HG03432 (cell line): ENCODE data around the gene OCA2.

Source experiments
- ATAC-seq: cut with Tn5 transposase; IDR thresholded peaks from one replicate; pipeline ENCODE4 v1.9.1; 2021; ENCODE audit warnings: mild to moderate bottlenecking, moderate library complexity; ENCODE audit not compliant: unreplicated experiment

Gene OCA2

DNA sequence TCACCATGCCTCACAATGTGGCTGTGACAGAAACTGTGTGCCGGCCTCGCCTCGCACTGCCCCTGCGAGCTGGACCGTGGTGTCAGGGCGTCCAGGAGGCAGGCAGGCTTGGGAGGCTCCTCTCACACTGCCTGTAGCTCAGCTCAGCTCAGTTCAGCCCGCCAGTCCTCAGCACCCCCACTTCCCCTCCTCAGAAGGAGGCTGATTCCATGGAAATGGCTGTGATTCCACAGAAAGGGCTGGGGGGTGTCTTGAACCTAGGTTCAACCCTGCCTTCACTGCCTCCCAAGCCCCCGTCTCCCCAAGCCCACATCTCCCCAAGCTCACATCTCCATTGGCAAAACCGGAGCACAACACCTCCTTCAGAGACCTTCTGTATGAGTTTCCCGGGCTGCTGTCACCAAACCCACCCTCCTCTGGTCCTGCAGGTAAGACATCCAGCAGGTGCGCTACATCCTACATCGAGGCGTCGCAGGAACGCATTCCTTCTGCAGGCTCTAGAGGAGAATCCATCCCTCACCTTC lies 94.0 kb downstream of the OCA2 start:
- ATAC-seq, result no peak

DNA sequence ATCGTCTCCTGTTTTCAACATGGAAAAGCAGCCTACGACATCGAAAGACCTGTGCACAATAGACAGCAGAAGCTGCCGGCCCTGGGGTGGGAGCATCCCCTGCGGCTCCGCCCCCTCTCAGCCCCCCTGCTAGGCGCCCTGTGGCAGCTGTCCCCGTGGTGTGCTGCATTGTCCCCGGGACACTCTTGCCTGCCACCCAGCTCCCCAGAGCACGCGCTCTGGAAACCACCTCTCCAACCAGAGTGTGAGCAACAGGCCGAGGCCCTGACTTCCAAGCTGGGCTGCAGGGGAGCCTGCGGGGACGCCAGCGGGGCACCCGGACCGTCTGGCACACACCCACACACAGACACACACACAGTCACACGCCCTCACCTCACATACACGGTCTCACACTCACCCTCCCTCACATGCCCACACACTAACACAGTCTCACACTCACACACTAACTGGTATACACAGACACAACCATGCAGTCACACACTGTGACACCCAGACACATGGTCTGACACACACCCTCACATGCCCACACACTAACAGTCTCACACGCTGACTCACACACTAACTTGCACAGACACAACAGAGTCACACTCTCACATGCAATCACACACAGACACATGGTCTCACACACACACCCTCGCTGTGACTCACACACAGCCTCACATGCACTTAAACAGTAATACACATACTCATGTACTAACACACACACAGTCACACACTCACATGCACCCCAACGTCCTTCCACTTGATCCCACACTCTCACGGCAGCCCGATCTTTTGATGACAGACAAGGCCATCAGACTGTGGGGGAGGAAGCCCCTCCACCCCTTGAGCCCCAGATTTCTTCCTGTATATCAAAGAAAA lies 94.7 kb downstream of the OCA2 start:
- ATAC-seq, result no peak

DNA sequence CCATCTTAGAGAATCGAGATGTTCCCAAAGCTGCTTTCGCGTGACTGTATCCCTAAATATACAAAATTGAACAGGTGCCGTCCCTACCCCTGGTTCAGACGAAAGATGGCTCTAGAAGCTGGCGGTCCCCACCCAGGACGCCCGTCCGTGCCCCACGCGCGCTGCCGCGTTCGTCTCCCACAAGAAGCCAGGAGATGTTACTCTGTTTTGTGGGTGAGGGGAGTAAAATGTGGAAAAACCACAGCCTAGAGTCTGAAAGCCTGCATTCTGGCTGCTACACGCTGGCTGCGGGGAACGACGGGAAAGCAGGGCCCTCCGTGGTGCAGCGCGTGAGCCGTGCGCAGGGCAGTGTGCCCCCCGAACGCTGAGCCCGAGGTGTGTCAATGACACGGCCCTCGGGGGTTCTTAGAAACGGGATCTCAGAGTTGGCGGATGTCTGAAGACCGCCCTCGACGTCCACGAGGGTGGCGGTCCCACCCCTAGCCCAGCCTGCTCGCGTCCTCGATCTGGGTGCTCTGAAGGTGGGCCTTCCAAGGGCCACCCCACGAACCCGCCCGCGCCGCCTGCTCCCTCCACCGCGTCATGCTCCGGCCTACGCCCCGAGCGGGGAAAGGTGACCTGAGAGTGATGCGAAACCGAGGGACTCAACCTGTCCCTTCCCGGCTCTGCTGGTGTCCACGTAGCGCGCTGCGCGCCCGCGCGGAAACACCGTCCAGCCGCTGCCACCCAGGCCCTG lies 95.6 kb downstream of the OCA2 start:
- ATAC-seq, result no peak

DNA sequence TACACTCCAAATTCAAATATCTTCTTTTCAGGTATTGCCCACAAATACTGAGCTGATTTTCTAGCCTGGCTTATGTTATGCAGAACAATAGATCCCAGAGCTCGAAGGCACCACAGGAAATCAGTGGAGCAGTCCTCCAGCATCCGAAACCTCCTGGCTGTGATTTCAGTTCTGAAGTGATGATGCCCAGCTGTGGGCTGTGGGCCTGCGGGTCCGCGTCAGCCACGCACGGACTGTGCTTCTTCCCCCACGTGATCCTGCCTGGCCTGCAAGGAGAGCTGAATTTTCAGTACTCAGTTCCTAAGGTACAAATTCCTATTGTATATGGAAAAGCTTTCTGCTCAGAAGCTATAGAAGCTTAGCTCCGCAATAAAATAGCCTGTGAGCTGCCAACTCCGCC lies 96.2 kb downstream of the OCA2 start:
- no peak for ATAC-seq

DNA sequence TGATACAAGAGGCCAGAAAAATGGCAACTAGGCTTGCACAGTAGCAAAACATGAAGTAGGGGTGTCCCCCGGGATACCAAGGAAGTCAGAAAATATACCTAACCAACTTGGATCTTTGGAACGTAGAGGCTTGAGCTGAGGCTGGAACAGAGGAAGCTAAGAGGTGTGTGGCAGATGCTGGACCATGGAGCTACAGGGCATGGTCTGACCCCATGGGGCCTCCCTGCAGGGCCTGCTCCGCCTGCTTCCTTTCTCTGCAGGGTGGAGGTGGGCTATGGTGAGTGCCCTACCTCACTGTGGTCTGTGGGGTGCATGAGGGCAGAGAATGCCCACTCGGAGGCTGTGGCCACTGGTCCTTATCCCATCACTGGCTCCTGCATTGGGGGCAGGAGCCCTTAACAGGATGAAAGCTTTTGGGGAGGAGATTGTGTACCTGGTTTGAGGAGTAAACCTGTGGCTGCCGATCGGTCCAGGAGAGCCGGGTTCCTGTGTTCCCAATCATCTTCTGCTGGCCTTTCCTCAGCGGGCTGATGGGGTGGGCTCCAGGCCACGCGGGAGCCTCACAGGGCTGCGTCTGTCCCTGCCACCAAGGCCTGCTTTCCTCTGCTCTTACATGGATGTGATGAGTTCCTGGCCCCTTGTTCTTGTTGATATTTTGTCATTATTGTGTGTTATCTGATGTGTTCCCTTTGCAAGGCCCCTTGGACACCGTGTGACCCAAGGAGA lies 96.8 kb downstream of the OCA2 start:
- ATAC-seq, result no peak

DNA sequence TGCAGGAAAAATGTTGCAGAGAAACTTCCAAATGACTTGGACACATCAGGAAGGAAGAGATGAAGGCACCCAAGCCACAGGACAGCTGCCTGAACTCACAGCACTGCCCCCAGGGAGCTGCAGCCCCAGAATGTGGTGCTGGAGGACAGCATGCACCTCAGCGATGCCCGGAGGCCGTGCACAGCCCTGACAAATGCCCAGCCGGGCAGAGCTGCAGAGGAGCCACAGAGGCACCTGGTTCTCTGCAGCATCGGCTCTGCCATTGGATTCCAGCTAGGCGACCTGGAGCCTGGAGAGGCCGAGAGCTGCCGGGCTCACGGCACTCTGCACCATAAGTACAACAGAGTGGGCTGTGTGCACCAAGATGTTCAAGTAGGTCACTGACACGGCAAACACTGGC lies 97.5 kb downstream of the OCA2 start:
- ATAC-seq, result no peak

DNA sequence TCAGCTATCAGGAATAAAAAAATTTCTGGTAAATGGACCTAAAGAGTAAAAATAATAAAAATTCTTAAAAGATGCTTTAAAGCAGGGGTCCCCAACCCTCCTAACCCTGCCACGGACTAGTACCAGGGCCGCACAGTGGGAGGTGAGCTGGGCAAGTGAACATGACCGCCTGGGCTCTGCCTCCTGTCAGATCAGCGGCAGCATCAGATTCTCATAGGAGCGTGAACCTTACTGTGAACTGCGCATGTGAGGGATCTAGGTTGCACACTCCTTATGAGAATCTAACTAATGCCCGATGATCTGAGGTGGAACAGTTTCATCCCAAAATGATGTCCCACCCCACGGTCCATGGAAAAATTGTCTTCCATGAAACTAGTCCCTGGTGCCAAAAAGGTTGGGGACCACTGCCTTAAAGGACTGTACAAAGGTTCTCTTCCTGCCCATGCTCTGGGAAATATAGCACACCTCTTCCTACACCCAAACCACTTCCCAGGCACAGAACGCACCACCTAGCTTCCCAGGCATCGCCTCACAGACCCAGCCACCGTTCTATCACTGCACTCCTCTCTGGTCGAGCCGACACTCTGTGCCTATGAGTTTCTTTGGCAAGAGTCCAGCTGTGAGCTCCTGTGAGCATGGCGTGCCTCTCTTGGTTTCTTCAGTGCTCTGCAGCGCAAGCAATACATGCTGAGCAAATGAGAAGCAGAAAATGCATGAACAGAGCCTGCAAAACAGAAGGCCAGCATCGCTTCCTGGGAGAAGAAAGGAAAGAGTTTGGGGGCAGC lies 104.9 kb downstream of the OCA2 start:
- ATAC-seq, result no peak

DNA sequence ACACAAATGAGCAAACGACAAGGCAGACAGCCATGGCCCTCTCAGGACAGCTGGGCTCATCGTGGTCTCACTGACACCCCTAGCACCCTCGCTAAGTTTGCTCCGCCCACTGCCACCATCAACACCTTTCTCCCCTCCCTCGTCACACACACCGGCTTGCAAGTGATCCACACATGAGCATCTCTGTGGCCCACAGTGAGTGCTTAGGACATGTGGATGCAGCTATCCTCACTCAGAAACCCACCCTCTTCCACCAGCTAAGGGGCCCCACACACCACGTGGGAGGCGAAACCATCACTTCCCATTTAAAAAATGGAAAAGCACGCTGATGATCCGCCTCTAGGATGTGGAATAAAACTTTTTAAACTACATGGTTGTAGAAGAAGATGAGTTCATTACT lies 105.6 kb downstream of the OCA2 start:
- ATAC-seq, result no peak

DNA sequence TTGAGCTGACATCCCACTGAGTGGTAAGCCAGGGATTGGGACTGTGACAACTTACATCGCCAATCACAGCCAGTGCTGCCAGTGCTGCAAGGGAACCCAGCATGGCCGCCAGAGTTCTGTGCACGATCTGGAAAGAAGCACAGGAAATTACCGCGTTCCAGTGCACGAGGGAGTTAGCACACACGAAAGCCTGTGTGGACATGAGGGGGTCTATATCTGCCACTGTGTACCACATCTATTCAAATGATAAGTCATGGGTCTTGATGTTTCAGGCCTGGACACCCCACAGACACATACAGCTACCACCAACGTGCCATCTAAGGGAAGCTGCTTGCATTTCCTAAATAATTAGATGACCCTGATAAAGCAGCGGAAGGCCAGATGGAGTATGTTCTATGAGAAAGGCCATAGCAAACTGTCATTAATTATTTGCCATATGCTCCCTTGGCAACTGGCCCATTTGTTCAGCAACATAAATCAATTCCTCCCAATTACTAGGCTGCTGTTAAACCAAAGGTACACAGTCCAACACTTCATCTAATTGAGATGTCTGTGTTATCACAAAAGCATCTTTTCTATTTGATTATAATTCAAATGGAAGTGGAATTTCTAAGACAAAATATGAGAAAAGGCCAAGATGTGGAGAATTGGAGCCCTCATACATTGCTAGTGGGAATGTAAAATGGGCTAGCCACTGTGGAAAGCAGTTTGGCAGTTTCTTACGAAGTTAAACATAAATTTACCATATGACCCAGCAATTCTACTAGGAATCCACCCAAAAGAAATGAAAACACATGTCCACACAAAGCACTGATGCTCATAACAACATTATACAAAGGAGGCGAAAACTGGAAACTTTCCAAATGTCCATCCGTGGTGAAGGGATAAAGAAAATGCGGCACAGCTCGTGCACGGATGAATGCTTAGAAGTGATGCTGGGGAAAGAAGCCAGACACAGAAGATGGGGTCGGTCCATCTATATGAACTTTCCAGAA lies 108.3 kb downstream of the OCA2 start:
- ATAC-seq, result no peak

DNA sequence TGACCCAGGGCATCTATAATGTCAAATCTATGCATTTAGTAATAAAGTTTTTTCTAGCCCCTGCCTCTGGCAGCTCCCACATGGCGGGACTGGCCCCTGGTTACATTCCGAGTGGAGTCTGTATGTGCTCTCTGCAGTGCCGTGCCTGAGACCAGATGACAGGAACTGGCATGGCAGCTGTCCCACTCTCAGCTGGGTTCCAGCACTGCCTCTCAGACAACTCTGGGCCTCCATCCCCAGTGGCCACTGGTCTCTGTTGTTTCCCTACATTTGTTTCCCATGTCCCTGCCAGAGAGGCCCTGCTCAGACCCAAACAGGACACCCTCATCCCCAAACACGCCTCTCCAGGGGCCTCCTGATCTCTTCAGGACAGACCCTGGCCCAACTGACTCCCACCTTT lies 109.3 kb downstream of the OCA2 start:
- ATAC-seq, result no peak

DNA sequence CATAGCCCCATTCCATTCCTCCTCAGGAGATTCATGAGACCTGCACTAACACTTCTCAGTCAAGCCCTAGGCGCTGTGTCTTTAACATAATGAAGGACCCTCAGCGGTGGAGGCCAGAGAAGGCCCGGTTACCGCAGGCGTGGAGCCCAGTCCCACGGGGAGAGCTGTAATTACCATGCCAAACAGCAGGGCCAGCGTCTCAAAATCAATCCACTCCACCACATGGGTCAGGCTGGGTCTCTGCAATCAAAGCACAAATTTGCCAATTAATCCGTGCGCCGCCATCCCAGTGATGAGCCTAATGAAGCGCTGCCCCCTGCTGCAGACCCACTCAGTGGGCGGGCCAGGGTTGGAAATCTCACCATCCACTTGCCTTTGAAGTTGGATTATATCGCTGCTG lies 109.7 kb downstream of the OCA2 start:
- ATAC-seq, result no peak

DNA sequence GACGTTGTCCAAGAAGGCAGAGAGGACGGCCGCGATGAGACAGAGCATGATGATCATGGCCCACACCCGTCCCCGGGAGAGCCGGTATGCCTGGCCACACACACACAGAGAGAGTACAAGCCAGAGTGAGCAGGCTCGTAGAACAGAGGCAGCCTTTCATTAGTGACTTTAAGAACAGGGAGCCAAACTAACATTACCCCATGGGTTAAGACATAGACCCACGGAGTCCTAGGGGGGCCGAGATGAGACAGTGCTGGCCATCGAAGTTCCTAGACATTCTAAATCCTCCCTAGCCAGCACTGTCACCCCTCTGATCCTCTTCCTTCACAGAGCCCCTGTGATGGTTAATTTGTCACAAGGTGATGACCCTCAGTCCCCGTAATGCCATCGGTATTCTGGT lies 114.0 kb downstream of the OCA2 start:
- no peak for ATAC-seq

DNA sequence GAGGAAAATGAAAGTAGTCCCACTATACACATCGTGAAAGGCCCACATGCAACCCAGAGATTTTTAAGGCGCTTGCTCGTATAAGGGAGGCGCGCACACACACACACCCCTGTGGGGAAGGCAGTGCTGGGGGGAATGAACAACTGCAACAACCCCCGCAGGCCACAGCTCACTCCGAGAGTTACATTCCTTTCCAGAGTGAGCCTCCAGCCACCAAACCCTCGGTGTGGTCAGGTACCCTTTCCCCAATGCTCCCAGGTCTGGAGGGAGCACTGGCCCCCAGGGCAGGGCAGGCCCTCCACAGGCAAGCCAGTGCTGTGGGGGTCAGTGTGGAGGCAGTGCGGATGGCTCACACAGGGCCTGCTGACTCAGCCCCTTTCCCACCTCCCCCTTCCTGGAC lies 115.6 kb downstream of the OCA2 start:
- ATAC-seq, result no peak

DNA sequence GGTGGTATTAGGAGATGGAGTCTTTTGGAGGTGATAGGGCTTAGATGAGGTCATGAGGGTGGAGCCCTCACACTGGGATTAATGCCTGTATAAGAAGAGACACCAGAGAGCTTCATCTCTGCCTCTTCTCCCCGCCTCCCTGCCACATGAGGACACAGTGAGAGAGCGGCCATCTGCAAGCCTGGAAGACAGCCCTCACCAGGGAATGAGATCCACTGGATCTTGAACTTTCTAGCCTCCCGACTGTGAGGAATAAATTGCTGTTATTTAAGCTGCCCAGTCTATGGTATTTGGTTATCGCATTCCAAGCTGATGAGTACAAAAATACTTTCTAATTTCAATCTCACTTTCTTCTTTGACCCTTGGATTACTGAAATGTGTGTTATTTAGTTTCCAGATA lies 121.4 kb downstream of the OCA2 start:
- ATAC-seq, result no peak

DNA sequence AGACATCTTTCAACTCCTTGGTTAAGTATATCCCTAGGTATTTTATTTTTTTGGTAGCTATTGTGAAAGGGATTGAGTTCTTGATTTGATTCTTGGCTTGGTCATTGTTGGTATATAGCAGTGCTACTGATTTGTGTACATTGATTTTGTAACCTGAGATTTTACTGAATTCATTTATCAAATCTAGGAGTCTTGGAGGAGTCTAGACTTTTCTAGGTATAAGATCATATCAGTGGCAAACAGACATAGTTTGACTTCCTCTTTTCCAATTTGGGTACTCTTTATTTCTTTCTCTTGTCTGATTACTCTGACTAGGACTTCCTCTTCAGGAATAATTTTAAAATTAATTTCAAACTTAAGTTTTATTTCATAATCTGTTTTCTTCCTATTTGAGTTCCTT lies 125.2 kb downstream of the OCA2 start:
- ATAC-seq, result no peak

DNA sequence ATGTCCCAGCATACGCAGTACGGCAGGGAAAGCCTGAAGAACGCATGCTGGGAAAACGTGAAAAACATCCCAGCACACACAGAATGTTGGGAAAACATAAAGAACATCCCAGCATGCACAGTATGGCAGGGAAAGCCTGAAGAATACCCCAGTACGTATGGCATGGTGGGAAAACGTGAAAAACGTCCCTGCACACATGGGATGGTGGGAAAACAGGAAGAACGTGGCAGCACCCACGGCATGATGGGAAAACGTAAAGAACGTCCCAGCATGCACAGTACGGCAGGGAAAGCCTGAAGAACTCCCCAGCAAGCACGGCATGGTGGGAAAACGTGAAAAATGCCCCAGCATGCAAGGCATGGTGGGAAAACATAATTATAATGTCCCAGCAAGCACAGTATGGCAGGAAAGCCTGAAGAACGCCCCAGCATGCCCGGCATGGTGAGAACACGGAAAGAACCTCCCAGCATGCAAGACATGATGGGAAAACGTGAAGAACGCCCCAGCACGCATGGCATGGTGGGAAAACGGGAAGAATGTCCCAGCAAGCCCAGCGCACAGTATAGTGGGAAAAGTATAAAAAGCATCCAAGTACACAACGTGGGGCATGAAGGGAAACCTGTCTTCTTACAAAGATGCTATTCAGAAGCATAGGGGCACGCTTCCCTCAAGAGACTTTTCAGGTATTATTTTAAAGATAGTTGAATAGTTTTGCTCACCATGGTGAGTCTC lies 128.3 kb downstream of the OCA2 start:
- no peak for ATAC-seq

DNA sequence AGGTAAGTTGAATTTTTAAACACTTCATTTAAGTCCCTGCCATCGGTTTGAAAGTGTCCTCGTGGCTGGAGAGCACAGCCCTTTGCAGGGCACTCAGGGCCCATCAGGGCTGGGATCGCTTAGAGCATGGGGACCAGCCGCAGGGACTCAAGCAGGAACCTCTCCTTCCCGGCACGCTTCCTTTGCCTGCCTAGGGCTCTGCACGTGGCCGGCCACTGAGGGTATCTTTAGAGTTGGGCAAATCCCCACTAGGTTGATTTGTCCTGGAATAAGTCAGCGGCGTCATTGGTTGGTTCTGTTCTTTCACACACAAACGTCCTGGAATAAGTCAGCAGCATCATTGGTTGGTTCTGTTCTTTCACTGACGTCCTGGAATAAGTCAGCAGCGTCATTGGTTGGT lies 131.6 kb downstream of the OCA2 start:
- ATAC-seq, result no peak

DNA sequence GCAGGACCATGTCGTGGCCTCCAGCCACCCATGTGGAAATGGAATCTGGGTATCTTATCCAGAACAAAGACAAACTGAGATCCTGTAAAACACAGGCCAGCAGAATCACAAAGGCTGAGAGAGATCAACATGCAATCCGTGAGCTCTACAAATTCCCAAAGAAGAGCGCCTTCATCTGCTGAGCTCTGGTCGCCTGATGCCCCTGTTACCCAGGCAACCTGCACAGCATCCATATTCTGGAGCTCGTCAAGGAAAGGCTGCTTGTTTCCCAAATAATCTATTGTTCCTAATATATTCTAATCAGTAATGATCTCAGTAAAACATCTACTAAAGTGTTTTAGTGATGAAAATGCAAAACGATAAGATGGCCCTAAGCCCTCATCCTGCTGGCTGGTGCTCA lies 133.6 kb downstream of the OCA2 start:
- no peak for ATAC-seq

DNA sequence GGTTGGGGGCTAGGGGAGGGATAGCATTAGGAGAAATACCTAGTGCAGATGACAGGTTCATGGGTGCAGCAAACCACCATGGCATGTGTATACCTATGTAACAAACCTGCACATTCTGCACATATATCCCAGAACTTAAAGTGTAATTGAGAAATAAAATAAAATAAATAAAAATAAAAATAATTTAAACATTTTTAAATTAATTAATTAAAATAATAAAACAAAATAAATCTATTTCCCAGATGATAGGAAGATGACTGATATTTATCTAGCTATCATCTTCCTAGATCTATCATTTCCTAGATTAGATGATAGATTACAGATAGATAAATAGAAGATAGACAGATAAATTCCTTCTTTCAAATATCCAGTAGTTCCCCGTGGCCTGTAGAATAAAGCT lies 137.3 kb downstream of the OCA2 start:
- no peak for ATAC-seq
